GM15510 (cell line): Measurements from ENCODE around the gene RIOX2.

Experiments
- POLR2A ChIP-seq: IDR thresholded peaks from 3 replicates; pipeline ENCODE4 v1.6.1; 2011; ENCODE audit warnings: borderline replicate concordance; ENCODE audit not compliant: insufficient read length; ENCODE audit errors: extremely low read depth

Gene RIOX2

GRCh38 chr3:97994328-97994945 lies 22.2 kb upstream of the RIOX2 start:
- TF ChIP-seq POLR2A: no peak

GRCh38 chr3:97993526-97993925 lies 21.3 kb upstream of the RIOX2 start:
- TF ChIP-seq POLR2A: no peak

GRCh38 chr3:97992547-97993173 lies 20.4 kb upstream of the RIOX2 start:
- TF ChIP-seq POLR2A: no peak

GRCh38 chr3:97991293-97991682 lies 19.1 kb upstream of the RIOX2 start:
- TF ChIP-seq POLR2A: no peak

- TF ChIP-seq POLR2A: no peak
Observed at GRCh38 chr3:97990624-97991292, 18.5 kb upstream of the RIOX2 start.

GRCh38 chr3:97988784-97989568 lies 16.7 kb upstream of the RIOX2 start:
- TF ChIP-seq POLR2A: no peak

- TF ChIP-seq POLR2A: no peak
Observed at GRCh38 chr3:97987306-97987705, 15.1 kb upstream of the RIOX2 start.

- no peak for TF ChIP-seq POLR2A
Observed at GRCh38 chr3:97983933-97984491, 11.8 kb upstream of the RIOX2 start.

GRCh38 chr3:97981886-97982285 lies 9.7 kb upstream of the RIOX2 start:
- TF ChIP-seq POLR2A: no peak

- no peak for TF ChIP-seq POLR2A
Observed at GRCh38 chr3:97979610-97980009, 7.4 kb upstream of the RIOX2 start.

- TF ChIP-seq POLR2A: no peak
Observed at GRCh38 chr3:97975466-97975865, 3.2 kb upstream of the RIOX2 start.

- TF ChIP-seq POLR2A: no peak
Observed at GRCh38 chr3:97974996-97975395, 2.8 kb upstream of the RIOX2 start.

- no peak for TF ChIP-seq POLR2A
Observed at GRCh38 chr3:97972976-97973375, 745 bp upstream of the RIOX2 start.

- no peak for TF ChIP-seq POLR2A
Observed at GRCh38 chr3:97970956-97971620, 1.1 kb downstream of the RIOX2 start.
